SK-N-MC (cell line): ENCODE data around the gene SCAF8.

Experiments
- EZH2 ChIP-seq: fragments of 200-600 bp; sonication (generic); IDR thresholded peaks from one replicate; pipeline ENCODE4 v1.6.1; 2017; ENCODE audit warnings: antibody characterized with exemption
- FOXP2 ChIP-seq: optimal IDR thresholded peaks from 2 replicates; pipeline ENCODE3; 2011; ENCODE audit warnings: mild to moderate bottlenecking, moderate library complexity; ENCODE audit not compliant: insufficient read depth; ENCODE audit errors: extremely low read length, control extremely low read depth
- POLR2AphosphoS5 ChIP-seq: IDR thresholded peaks from 2 replicates; pipeline ENCODE4 v1.6.1; 2012; ENCODE audit warnings: mild to moderate bottlenecking, low read depth, low read length, borderline replicate concordance

DNA sequence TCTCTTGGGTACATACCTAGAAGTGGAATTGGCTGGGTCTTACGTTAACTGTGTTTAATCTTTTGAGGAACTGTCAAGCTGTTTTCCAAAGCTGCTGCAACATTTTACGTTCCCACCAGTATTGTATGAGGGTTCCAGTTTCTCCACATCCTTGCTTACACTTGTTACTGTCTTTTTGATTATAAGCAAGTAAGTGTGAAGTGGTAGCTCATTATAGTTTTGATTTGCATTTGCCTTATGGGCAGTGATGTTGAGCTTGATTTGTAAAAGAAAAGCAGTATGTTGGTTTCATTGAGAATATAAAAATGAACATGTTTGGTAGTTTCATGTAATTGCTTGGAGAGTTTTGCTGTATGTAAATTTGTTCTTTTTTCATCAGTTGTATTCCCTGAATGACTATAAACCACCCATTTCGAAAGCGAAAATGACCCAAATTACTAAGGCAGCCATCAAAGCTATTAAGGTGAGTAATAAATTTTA lies 40.4 kb downstream of the SCAF8 start:
- TF ChIP-seq POLR2AphosphoS5 (no peak), EZH2 (no peak), FOXP2 (no peak)
